ENCODE measurements around the gene IL22RA1. TPM values are rescaled to one million over a fixed set of nuclear protein-coding genes. Genes with fewer than 3 reads are reported as not detected.
A peak's percentile ranks its signal among the peaks of the same experiment; 100 is the strongest.

The IL22RA1 gene
- polyA plus RNA-seq (2013, experiment 1 of 2), result not detected
- not detected for polyA plus RNA-seq (2013, experiment 2 of 2)

DNA sequence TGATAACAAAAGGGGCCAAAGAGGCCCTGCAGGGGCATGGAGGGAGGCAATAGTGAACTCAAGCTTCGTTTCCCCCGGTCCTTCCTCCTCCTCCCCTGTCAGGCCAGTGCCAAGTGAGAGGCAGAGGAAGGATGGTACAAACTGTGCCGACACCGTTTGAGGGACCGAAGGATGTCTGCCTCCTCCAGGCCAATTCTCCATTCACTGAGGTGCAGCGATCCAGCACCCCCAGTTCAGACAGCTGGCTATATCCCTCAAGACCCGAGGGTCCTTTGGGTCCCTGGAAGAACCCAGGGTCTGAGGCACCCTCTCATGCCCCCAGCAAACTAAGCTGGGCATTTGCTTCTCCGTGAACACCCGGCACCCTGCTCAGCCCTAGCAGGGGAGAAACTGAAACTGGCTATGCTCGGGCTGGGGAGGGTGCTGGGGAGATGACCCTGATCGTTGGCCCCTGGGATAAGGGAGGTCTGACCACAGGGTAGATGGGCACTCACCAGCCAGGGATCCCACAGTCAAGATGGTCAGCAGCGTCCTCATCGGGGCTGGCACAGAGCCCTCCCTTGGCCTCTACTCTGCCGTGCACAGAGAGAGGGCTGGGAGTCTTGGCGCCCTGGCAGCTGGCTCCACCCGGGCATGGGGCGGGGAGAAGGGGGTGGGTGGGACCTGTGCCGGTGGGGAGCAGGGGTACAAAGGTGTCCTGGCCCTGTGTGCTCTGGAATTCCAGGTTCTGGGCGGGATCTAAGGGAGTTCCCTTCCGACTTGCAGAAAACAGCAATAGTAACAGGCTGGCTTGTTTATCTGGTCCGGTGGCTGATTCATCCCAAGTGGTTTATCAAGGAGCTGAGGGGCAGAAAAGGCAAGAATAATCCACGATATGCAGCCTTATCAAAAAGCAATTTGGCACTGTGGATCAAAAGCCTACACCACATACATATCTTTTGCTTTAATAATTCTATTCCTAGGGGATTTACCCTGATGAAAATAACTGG is at the start of gene IL22RA1:
Gene IL22RA1 (minus strand): TSS at position 595 of the 989 bp plus-strand sequence. CDS start 58 bp downstream, at position 537.
- H2BK15ac ChIP-seq (ENCODE audit: low read depth, poor library complexity, severe bottlenecking), result no peak within 1 kb of the TSS
- no peaks in the 10 kb centered on the region for H3K9me3 ChIP-seq (ENCODE audit: control insufficient read depth, low read length)
- no peaks in the 10 kb centered on the region for H3K36me3 ChIP-seq (ENCODE audit: control insufficient read depth in 1 of 2, insufficient read depth in 2 of 2, low read depth in 1 of 2, low read length in 2 of 2)
- H2BK12ac ChIP-seq (ENCODE audit: low read length in 2 of 2), result no peak within 1 kb of the TSS
- H3K79me1 ChIP-seq (replicated peaks; ENCODE audit: low read length, poor library complexity, severe bottlenecking), result no peaks in the 10 kb centered on the region
- no peak within 1 kb of the TSS for H2BK5ac ChIP-seq (ENCODE audit: low read depth, low read length, poor library complexity, severe bottlenecking)
- no peak within 1 kb of the TSS for H3K4ac ChIP-seq (ENCODE audit: low read depth in 1 of 2, low read length in 2 of 2)
- no peak within 1 kb of the TSS for H4K8ac ChIP-seq (ENCODE audit: low read length)
- H3K27me3 ChIP-seq (ENCODE audit: control insufficient read depth in 1 of 2, insufficient read depth in 1 of 2, low read length in 2 of 2), result peaks cover 28 to 55% of the 10 kb centered on the region in 2 experiments
- H3K4me2 ChIP-seq (ENCODE audit: low read length, poor library complexity, severe bottlenecking), result no peak within 1 kb of the TSS
- H2AFZ ChIP-seq (ENCODE audit: low read depth, low read length), result no peak within 1 kb of the TSS
- no peak within 1 kb of the TSS for H2AK5ac ChIP-seq (ENCODE audit: low read length, severe bottlenecking)
- no peak within 1 kb of the TSS for H3K23ac ChIP-seq (ENCODE audit: low read length in 2 of 2)
- peak within 1 kb of the TSS in 1 of 2 experiments; percentile 85 for H3K4me3 ChIP-seq (ENCODE audit: insufficient read depth in 1 of 2, low read depth in 1 of 2, low read length in 2 of 2)
- no peak within 1 kb of the TSS for H3K27ac ChIP-seq (ENCODE audit: low read length, poor library complexity, severe bottlenecking)
- DNase-seq, result peak; percentile 15
- no peak within 1 kb of the TSS for H3K18ac ChIP-seq (ENCODE audit: low read depth in 1 of 2, low read length in 2 of 2)
- 75% methylated on average over 21 of the region's 22 CpGs for WGBS
- H4K91ac ChIP-seq (ENCODE audit: low read length), result no peak within 1 kb of the TSS
- H3K4me1 ChIP-seq (ENCODE audit: control insufficient read depth, insufficient read depth, low read depth, low read length), result no peaks in the 10 kb centered on the region
- no peak within 1 kb of the TSS for H2BK120ac ChIP-seq (ENCODE audit: low read depth, low read length)
- peak within 1 kb of the TSS; percentile 82 for H3K9ac ChIP-seq (ENCODE audit: low read length)
- H3K14ac ChIP-seq (ENCODE audit: low read length in 2 of 2), result no peak within 1 kb of the TSS

- Histone ChIP-seq H3K36me3 (ENCODE audit: control insufficient read depth in 1 of 2, insufficient read depth in 2 of 2, low read depth in 1 of 2, low read length in 2 of 2) (no peaks in the 10 kb centered on the region), H2BK5ac (ENCODE audit: low read depth, low read length, poor library complexity, severe bottlenecking) (no peak overlapping the region), H2BK120ac (ENCODE audit: low read depth, low read length) (no peak overlapping the region), H3K4me2 (ENCODE audit: low read length, poor library complexity, severe bottlenecking) (no peak overlapping the region), H3K4me1 (ENCODE audit: control insufficient read depth, insufficient read depth, low read depth, low read length) (peaks cover 10% of the 10 kb centered on the region), H3K79me1 (replicated peaks; ENCODE audit: low read length, poor library complexity, severe bottlenecking) (no peaks in the 10 kb centered on the region), H3K14ac (ENCODE audit: low read length in 2 of 2) (no peak overlapping the region), H2BK12ac (ENCODE audit: low read length in 2 of 2) (no peak overlapping the region), H3K27ac (ENCODE audit: low read length, poor library complexity, severe bottlenecking) (no peak overlapping the region), H3K27me3 (ENCODE audit: control insufficient read depth in 1 of 2, insufficient read depth in 1 of 2, low read length in 2 of 2) (peaks cover 11 to 23% of the 10 kb centered on the region in 2 experiments), H4K8ac (ENCODE audit: low read length) (no peak overlapping the region), H4K91ac (ENCODE audit: low read length) (no peak overlapping the region), H3K9me3 (ENCODE audit: control insufficient read depth, low read length) (no peaks in the 10 kb centered on the region), H3K9ac (ENCODE audit: low read length) (no peak overlapping the region), H3K18ac (ENCODE audit: low read depth in 1 of 2, low read length in 2 of 2) (no peak overlapping the region), H3K4ac (ENCODE audit: low read depth in 1 of 2, low read length in 2 of 2) (no peak overlapping the region), H3K4me3 (ENCODE audit: insufficient read depth in 1 of 2, low read depth in 1 of 2, low read length in 2 of 2) (no peak overlapping the region), H2AK5ac (ENCODE audit: low read length, severe bottlenecking) (no peak overlapping the region), H2AFZ (ENCODE audit: low read depth, low read length) (no peak overlapping the region), H2BK15ac (ENCODE audit: low read depth, poor library complexity, severe bottlenecking) (no peak overlapping the region), H3K23ac (ENCODE audit: low read length in 2 of 2) (no peak overlapping the region)
- peak; percentile 84 for DNase-seq
- WGBS, result 57% methylated on average over 4 of the region's 5 CpGs
Measured at GRCh38 chr1:24191860-24192259, 48.9 kb upstream of the IL22RA1 start.

DNA sequence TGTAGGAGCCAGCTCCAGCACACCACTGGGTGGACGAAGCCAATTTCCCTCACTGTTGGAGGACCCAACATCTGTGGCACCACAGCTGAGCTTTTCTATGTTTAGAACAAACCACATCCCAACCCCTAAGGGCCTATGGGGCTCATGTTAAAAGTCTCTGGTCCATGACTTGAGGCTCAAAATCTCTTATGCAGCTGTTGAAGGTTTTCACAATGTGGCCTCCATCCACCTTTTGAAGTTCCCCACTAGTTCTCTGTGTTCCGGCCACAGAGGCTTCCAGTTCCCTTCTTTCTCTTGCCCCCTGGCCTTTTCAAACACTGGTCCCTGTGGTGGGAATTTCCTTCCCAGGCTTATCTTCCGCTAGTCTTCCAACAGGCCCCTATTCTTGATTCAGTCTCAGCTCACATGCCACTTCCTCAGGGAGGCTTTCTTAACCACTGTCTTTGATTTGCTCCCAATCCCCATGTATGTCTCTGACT is 48.1 kb upstream of the IL22RA1 start:
- no peak overlapping the region for H2BK120ac ChIP-seq (ENCODE audit: low read depth, low read length)
- no peak overlapping the region for H2AK5ac ChIP-seq (ENCODE audit: low read length, severe bottlenecking)
- peak overlapping the region in 1 of 2 experiments; percentile 67 for H2BK12ac ChIP-seq (ENCODE audit: low read length in 2 of 2)
- H3K27ac ChIP-seq (ENCODE audit: low read length, poor library complexity, severe bottlenecking), result no peak overlapping the region
- H3K4me2 ChIP-seq (ENCODE audit: low read length, poor library complexity, severe bottlenecking), result no peak overlapping the region
- H3K27me3 ChIP-seq (ENCODE audit: control insufficient read depth in 1 of 2, insufficient read depth in 1 of 2, low read length in 2 of 2), result peaks cover 18 to 31% of the 10 kb centered on the region in 2 experiments
- no peak overlapping the region for H2AFZ ChIP-seq (ENCODE audit: low read depth, low read length)
- H2BK15ac ChIP-seq (ENCODE audit: low read depth, poor library complexity, severe bottlenecking), result no peak overlapping the region
- peaks cover 11% of the 10 kb centered on the region for H3K4me1 ChIP-seq (ENCODE audit: control insufficient read depth, insufficient read depth, low read depth, low read length)
- H3K9ac ChIP-seq (ENCODE audit: low read length), result no peak overlapping the region
- no peak overlapping the region for H3K23ac ChIP-seq (ENCODE audit: low read length in 2 of 2)
- no peak overlapping the region for H2BK5ac ChIP-seq (ENCODE audit: low read depth, low read length, poor library complexity, severe bottlenecking)
- H3K79me1 ChIP-seq (replicated peaks; ENCODE audit: low read length, poor library complexity, severe bottlenecking), result no peaks in the 10 kb centered on the region
- 95% methylated on average over 3 of the region's 3 CpGs for WGBS
- H4K8ac ChIP-seq (ENCODE audit: low read length), result no peak overlapping the region
- no peak overlapping the region for H3K4me3 ChIP-seq (ENCODE audit: insufficient read depth in 1 of 2, low read depth in 1 of 2, low read length in 2 of 2)
- H3K9me3 ChIP-seq (ENCODE audit: control insufficient read depth, low read length), result no peaks in the 10 kb centered on the region
- H3K36me3 ChIP-seq (ENCODE audit: control insufficient read depth in 1 of 2, insufficient read depth in 2 of 2, low read depth in 1 of 2, low read length in 2 of 2), result no peaks in the 10 kb centered on the region
- H4K91ac ChIP-seq (ENCODE audit: low read length), result no peak overlapping the region
- DNase-seq, result no peak
- peak overlapping the region in 1 of 2 experiments; percentile 7 for H3K18ac ChIP-seq (ENCODE audit: low read depth in 1 of 2, low read length in 2 of 2)
- H3K4ac ChIP-seq (ENCODE audit: low read depth in 1 of 2, low read length in 2 of 2), result no peak overlapping the region
- no peak overlapping the region for H3K14ac ChIP-seq (ENCODE audit: low read length in 2 of 2)

- Histone ChIP-seq H3K27me3 (ENCODE audit: control insufficient read depth in 1 of 2, insufficient read depth in 1 of 2, low read length in 2 of 2) (peaks cover 27 to 34% of the 10 kb centered on the region in 2 experiments), H3K18ac (ENCODE audit: low read depth in 1 of 2, low read length in 2 of 2) (no peak overlapping the region), H3K4me3 (ENCODE audit: insufficient read depth in 1 of 2, low read depth in 1 of 2, low read length in 2 of 2) (no peak overlapping the region), H3K79me1 (replicated peaks; ENCODE audit: low read length, poor library complexity, severe bottlenecking) (no peaks in the 10 kb centered on the region), H2BK5ac (ENCODE audit: low read depth, low read length, poor library complexity, severe bottlenecking) (no peak overlapping the region), H3K4me2 (ENCODE audit: low read length, poor library complexity, severe bottlenecking) (no peak overlapping the region), H3K4ac (ENCODE audit: low read depth in 1 of 2, low read length in 2 of 2) (no peak overlapping the region), H2BK12ac (ENCODE audit: low read length in 2 of 2) (no peak overlapping the region), H4K8ac (ENCODE audit: low read length) (no peak overlapping the region), H4K91ac (ENCODE audit: low read length) (no peak overlapping the region), H2AFZ (ENCODE audit: low read depth, low read length) (no peak overlapping the region), H3K14ac (ENCODE audit: low read length in 2 of 2) (no peak overlapping the region), H3K4me1 (ENCODE audit: control insufficient read depth, insufficient read depth, low read depth, low read length) (peaks cover 12% of the 10 kb centered on the region), H3K36me3 (ENCODE audit: control insufficient read depth in 1 of 2, insufficient read depth in 2 of 2, low read depth in 1 of 2, low read length in 2 of 2) (no peaks in the 10 kb centered on the region), H3K27ac (ENCODE audit: low read length, poor library complexity, severe bottlenecking) (no peak overlapping the region), H2BK15ac (ENCODE audit: low read depth, poor library complexity, severe bottlenecking) (no peak overlapping the region), H3K9me3 (ENCODE audit: control insufficient read depth, low read length) (no peaks in the 10 kb centered on the region), H3K23ac (ENCODE audit: low read length in 2 of 2) (no peak overlapping the region), H2BK120ac (ENCODE audit: low read depth, low read length) (no peak overlapping the region), H2AK5ac (ENCODE audit: low read length, severe bottlenecking) (no peak overlapping the region), H3K9ac (ENCODE audit: low read length) (no peak overlapping the region)
- WGBS, result 81% methylated on average over 7 of the region's 7 CpGs
- no peak for DNase-seq
Measured at GRCh38 chr1:24189528-24189927, 46.6 kb upstream of the IL22RA1 start.
